H9 (cell line): ENCODE data around the gene ATG7. TPM values are rescaled to one million over a fixed set of nuclear protein-coding genes. Genes with fewer than 3 reads are reported as not detected.
"Not testable (repeated sequence)": the region's sequence is repeated elsewhere in the genome, so short reads cannot be mapped to it uniquely, and the experiment has no call there.

Experiments
- DNase-seq: peaks from one replicate; pipeline ENCODE4 v3.0.0-alpha.2; 2017
- H2AFZ ChIP-seq: one replicate; pipeline ENCODE4 v1.6.1; 2013; ENCODE audit warnings: mild to moderate bottlenecking, low read length, control low read depth, moderate library complexity
- H2AK5ac ChIP-seq: 2 replicates; pipeline ENCODE4 v1.6.1; 2013; ENCODE audit warnings: low read length, control low read depth, mixed read lengths; ENCODE audit not compliant: insufficient read length
- H2BK120ac ChIP-seq: one replicate; pipeline ENCODE4 v1.6.1; 2013; ENCODE audit warnings: low read depth, mild to moderate bottlenecking, low read length, control low read depth, inconsistent platforms; ENCODE audit not compliant: poor library complexity, severe bottlenecking
- H2BK12ac ChIP-seq: 2 replicates; pipeline ENCODE4 v1.6.1; 2013; ENCODE audit warnings: low read length, control low read depth, mixed read lengths, low read depth; ENCODE audit not compliant: insufficient read length
- H2BK15ac ChIP-seq: 2 replicates; pipeline ENCODE4 v1.6.1; 2013; ENCODE audit warnings: low read depth, low read length, control low read depth
- H2BK20ac ChIP-seq: one replicate; pipeline ENCODE4 v1.6.1; 2013; ENCODE audit warnings: low read depth, mild to moderate bottlenecking, low read length, control low read depth, inconsistent platforms; ENCODE audit not compliant: poor library complexity, severe bottlenecking
- H2BK5ac ChIP-seq: 2 replicates; pipeline ENCODE4 v1.6.1; 2013; ENCODE audit warnings: low read length, control low read depth, mixed read lengths; ENCODE audit not compliant: insufficient read length
- H3K14ac ChIP-seq: 2 replicates; pipeline ENCODE4 v1.6.1; 2013; ENCODE audit warnings: low read length, control low read depth; ENCODE audit not compliant: insufficient read depth
- H3K18ac ChIP-seq: 2 replicates; pipeline ENCODE4 v1.6.1; 2013; ENCODE audit warnings: low read depth, mild to moderate bottlenecking, mixed read lengths, low read length, control low read depth; ENCODE audit not compliant: insufficient read length
- H3K23ac ChIP-seq: 2 replicates; pipeline ENCODE4 v1.6.1; 2013; ENCODE audit warnings: low read length, control low read depth, mixed read lengths, low read depth; ENCODE audit not compliant: insufficient read length
- H3K23me2 ChIP-seq: 2 replicates; pipeline ENCODE4 v1.6.1; 2013; ENCODE audit warnings: low read depth, mild to moderate bottlenecking, mixed read lengths, low read length, control low read depth; ENCODE audit not compliant: insufficient read length, poor library complexity, severe bottlenecking
- H3K27ac ChIP-seq: 2 replicates; pipeline ENCODE4 v1.5.1; 2013; ENCODE audit warnings: low read length, control low read depth, mixed read lengths, low read depth; ENCODE audit not compliant: insufficient read length
- H3K27me3 ChIP-seq: 2 replicates; pipeline ENCODE4 v1.6.1; 2013; ENCODE audit warnings: low read length, control low read depth, inconsistent platforms; ENCODE audit not compliant: insufficient read depth
- H3K4ac ChIP-seq: 2 replicates; pipeline ENCODE4 v1.6.1; 2013; ENCODE audit warnings: low read depth, mild to moderate bottlenecking, control low read depth, inconsistent platforms, low read length, moderate library complexity
- H3K4me1 ChIP-seq: 2 replicates; pipeline ENCODE4 v1.6.1; 2013; ENCODE audit warnings: low read length, control low read depth, inconsistent platforms; ENCODE audit not compliant: insufficient read depth
- H3K4me2 ChIP-seq: 2 replicates; pipeline ENCODE4 v1.6.1; 2013; ENCODE audit warnings: low read length, control low read depth, mixed read lengths; ENCODE audit not compliant: insufficient read length, insufficient read depth
- H3K56ac ChIP-seq: 2 replicates; pipeline ENCODE4 v1.6.1; 2013; ENCODE audit warnings: low read depth, mild to moderate bottlenecking, mixed read lengths, low read length, control low read depth; ENCODE audit not compliant: insufficient read length
- H3K79me1 ChIP-seq: 2 replicates; pipeline ENCODE4 v1.6.1; 2013; ENCODE audit warnings: low read depth, mild to moderate bottlenecking, moderate library complexity, low read length, control low read depth, inconsistent platforms; ENCODE audit not compliant: insufficient read depth, poor library complexity, severe bottlenecking
- H3K79me2 ChIP-seq: 2 replicates; pipeline ENCODE4 v1.6.1; 2013; ENCODE audit warnings: low read length, control low read depth, inconsistent platforms; ENCODE audit not compliant: insufficient read depth
- H3K9ac ChIP-seq: 2 replicates; pipeline ENCODE4 v1.6.1; 2013; ENCODE audit warnings: low read length, control low read depth, mixed read lengths; ENCODE audit not compliant: insufficient read length; ENCODE audit errors: extremely low read depth
- H3K9me3 ChIP-seq: one replicate; pipeline ENCODE4 v1.6.1; 2013; ENCODE audit warnings: low read depth, low read length, inconsistent platforms; ENCODE audit not compliant: control insufficient read depth
- H3T11ph ChIP-seq: one replicate; pipeline ENCODE4 v1.6.1; 2013; ENCODE audit warnings: mild to moderate bottlenecking, low read length, control low read depth, inconsistent platforms
- H4K20me1 ChIP-seq: one replicate; pipeline ENCODE4 v1.6.1; 2013; ENCODE audit not compliant: control insufficient read depth, insufficient read length, insufficient read depth
- H4K5ac ChIP-seq: 2 replicates; pipeline ENCODE4 v1.6.1; 2013; ENCODE audit warnings: low read depth, mild to moderate bottlenecking, mixed read lengths, low read length, control low read depth; ENCODE audit not compliant: insufficient read length
- H4K8ac ChIP-seq: replicated peaks from 2 replicates; pipeline ENCODE4 v1.6.1; 2013; ENCODE audit warnings: low read length, control low read depth, mixed read lengths, low read depth; ENCODE audit not compliant: insufficient read length
- H4K91ac ChIP-seq: 2 replicates; pipeline ENCODE4 v1.6.1; 2013; ENCODE audit warnings: low read depth, mild to moderate bottlenecking, moderate library complexity, mixed read lengths, low read length, control low read depth; ENCODE audit not compliant: insufficient read length
- H3K27ac Mint-ChIP-seq, 3 experiments: 2 replicates in 2 of 3; 3 replicates in 1 of 3; pipeline ENCODE4 v1.8.0; 2020 to 2021; ENCODE audit warnings: mixed read lengths in 3 of 3, mild to moderate bottlenecking in 1 of 3, moderate library complexity in 1 of 3
- H3K27me3 Mint-ChIP-seq: 2 replicates; pipeline ENCODE4 v1.8.0; 2021; ENCODE audit warnings: low read depth, mild to moderate bottlenecking, moderate library complexity, mixed read lengths
- H3K36me3 Mint-ChIP-seq, 3 experiments: 2 replicates in 2 of 3; 3 replicates in 1 of 3; pipeline ENCODE4 v1.8.0; 2020 to 2021; ENCODE audit warnings: low read depth in 3 of 3, mixed read lengths in 3 of 3; ENCODE audit not compliant: insufficient read depth in 1 of 3
- H3K4me1 Mint-ChIP-seq, 2 experiments: 2 replicates each; pipeline ENCODE4 v1.8.0; 2020; ENCODE audit warnings: mixed read lengths in 2 of 2
- H3K4me3 Mint-ChIP-seq, 2 experiments: 2 replicates in 1 of 2; 3 replicates in 1 of 2; pipeline ENCODE4 v1.8.0; 2020 to 2021; ENCODE audit warnings: mild to moderate bottlenecking in 2 of 2, mixed read lengths in 2 of 2, moderate library complexity in 1 of 2
- H3K9me3 Mint-ChIP-seq, 2 experiments: 2 replicates in 1 of 2; 3 replicates in 1 of 2; pipeline ENCODE4 v1.8.0; 2020; ENCODE audit warnings: mild to moderate bottlenecking in 2 of 2, mixed read lengths in 2 of 2, moderate library complexity in 1 of 2
- CTCF ChIP-seq: fragments of 200-600 bp; sonication (generic); conservative IDR thresholded peaks from 3 replicates; pipeline ENCODE4 v1.8.0; 2021; ENCODE audit warnings: antibody characterized with exemption, mild to moderate bottlenecking
- WGBS: extraction: QIAGEN DNeasy Blood & Tissue Kit; methylation state at CpG from one replicate; pipeline ENCODE4 v1.1.7; 2013; ENCODE audit warnings: missing lambda C conversion rate, low lambda C conversion rate, mixed read lengths; ENCODE audit not compliant: insufficient read length; ENCODE audit errors: extremely low coverage; 5-methylcytosine and 5-hydroxymethylcytosine counted together
- total RNA-seq: library from RNA; stranded (reverse); gene quantifications from 2 replicates; pipeline ENCODE4 v1.2.1, GENCODE V29; 2021

ATG7 gene
- total RNA-seq, 1 experiment from 2014 or later, result 17.9 TPM

- no peaks in the 10 kb centered on the region for H3K27me3 ChIP-seq
- DNase-seq, result no peak
- no peak overlapping the region for H3T11ph ChIP-seq
- no peaks in the 10 kb centered on the region for H4K20me1 ChIP-seq
- no peak overlapping the region for H2BK120ac ChIP-seq
- H3K23ac ChIP-seq, result no peak overlapping the region
- Mint-ChIP-seq H3K9me3 (peaks cover 0 to 6% of the 10 kb centered on the region in 2 experiments; a peak in 2 of 5 replicates), H3K27me3 (no peaks in the 10 kb centered on the region), H3K4me1 (no peaks in the 10 kb centered on the region), H3K4me3 (no peak overlapping the region), H3K27ac (no peak overlapping the region), H3K36me3 (peaks cover 16 to 29% (median 16%) of the 10 kb centered on the region in 3 experiments)
- H3K56ac ChIP-seq, result no peak overlapping the region
- no peak overlapping the region for H3K14ac ChIP-seq
- no peaks in the 10 kb centered on the region for H3K23me2 ChIP-seq
- H3K4me2 ChIP-seq, result no peak overlapping the region
- H4K91ac ChIP-seq, result no peak overlapping the region
- no peak for TF ChIP-seq CTCF
- no peaks in the 10 kb centered on the region for H3K4me1 ChIP-seq
- H2BK5ac ChIP-seq, result no peak overlapping the region
- H3K9ac ChIP-seq, result no peak overlapping the region
- H2AK5ac ChIP-seq, result no peak overlapping the region
- no peak overlapping the region for H2BK15ac ChIP-seq
- H4K8ac ChIP-seq, result no peak overlapping the region
- H3K79me1 ChIP-seq, result no peaks in the 10 kb centered on the region
- no peak overlapping the region for H3K18ac ChIP-seq
- no peak overlapping the region for H2BK20ac ChIP-seq
- no peak overlapping the region for H2BK12ac ChIP-seq
- no peaks in the 10 kb centered on the region for H3K9me3 ChIP-seq
- no CpG with 5 or more reads among the region's 1 CpG for WGBS
- H3K79me2 ChIP-seq, result no peaks in the 10 kb centered on the region
- no peak overlapping the region for H3K27ac ChIP-seq
- H4K5ac ChIP-seq, result no peak overlapping the region
- H3K4ac ChIP-seq, result no peak overlapping the region
- H2AFZ ChIP-seq, result no peak overlapping the region
Measured at GRCh38 chr3:11346416-11346815, 74.2 kb downstream of the ATG7 start.

DNA sequence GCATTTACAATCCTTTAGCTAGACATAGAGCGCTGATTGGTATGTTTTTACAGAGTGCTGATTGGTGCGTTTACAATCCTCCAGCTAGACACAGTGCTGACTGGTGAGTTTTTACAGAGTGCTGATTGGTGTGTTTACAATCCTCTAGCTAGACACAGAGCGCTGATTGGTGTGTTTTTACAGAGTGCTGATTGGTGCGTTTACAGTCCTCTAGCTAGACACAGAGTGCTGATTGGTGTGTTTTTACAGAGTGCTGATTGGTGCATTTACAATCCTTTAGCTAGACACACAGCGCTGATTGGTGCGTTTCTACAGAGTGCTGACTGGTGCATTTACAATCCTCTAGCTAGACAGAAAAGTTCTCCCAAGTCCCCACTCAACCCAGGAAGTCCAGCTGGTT, 76.7 kb downstream of the ATG7 start:
- not testable (repeated sequence) for H3K9ac ChIP-seq, H3K23ac ChIP-seq, H2AFZ ChIP-seq, H3K4me2 ChIP-seq, DNase-seq, H3K56ac ChIP-seq, H4K91ac ChIP-seq, H3T11ph ChIP-seq, H3K27me3 Mint-ChIP-seq, H4K20me1 ChIP-seq, H2BK5ac ChIP-seq, H3K79me1 ChIP-seq, H4K5ac ChIP-seq, H3K23me2 ChIP-seq, H3K4ac ChIP-seq, H4K8ac ChIP-seq, H3K79me2 ChIP-seq, H2BK120ac ChIP-seq, H3K18ac ChIP-seq, H3K14ac ChIP-seq, H3K27ac Mint-ChIP-seq, H2BK15ac ChIP-seq, H3K9me3 Mint-ChIP-seq, H3K4me1 ChIP-seq, H3K4me3 Mint-ChIP-seq, H3K4me1 Mint-ChIP-seq, H3K27me3 ChIP-seq, H2BK12ac ChIP-seq, H2AK5ac ChIP-seq, H2BK20ac ChIP-seq, H3K9me3 ChIP-seq, H3K27ac ChIP-seq
- no CpG with 5 or more reads among the region's 6 CpGs for WGBS
- H3K36me3 Mint-ChIP-seq, result peaks cover 19 to 28% (median 21%) of the 10 kb centered on the region in 3 experiments
